Renal pelvis (tissue), 12 donors: ENCODE measurements around the gene MRPS30. TPM values are rescaled to one million over a fixed set of nuclear protein-coding genes. Genes with fewer than 3 reads are reported as not detected.
"Not testable (repeated sequence)": the region's sequence is repeated elsewhere in the genome, so short reads cannot be mapped to it uniquely, and the experiment has no call there.

Experiments used
- DNase-seq: peaks from one replicate; pipeline ENCODE4 v3.0.0-alpha.2; 2013
- long read RNA-seq, 16 experiments: transcript quantifications; one replicate each; lab custom pipeline, GENCODE V29; 2026
- polyA plus RNA-seq, 3 donors: library from polyadenylated mRNA; unstranded; fragments of 120-200 nt; gene quantifications; one replicate each; pipeline ENCODE4 v1.2.1, GENCODE V29; 2013; ENCODE audit not compliant: insufficient read length in 3 of 3

The MRPS30 gene
- polyA plus RNA-seq = 10 to 100 TPM; 58.5 to 65.0 (median 64.2) TPM
- long read RNA-seq, donor 1, transcript MRPS30-202 (5 exons, 1,678 nt) = major isoform, 11 of 23 reads
- long read RNA-seq, donor 1, partial matches to known transcripts = 12 of 23 reads
- long read RNA-seq, donor 1, other reads (novel, unspliced or antisense) = 0 of 23 reads
- long read RNA-seq, donor 2, transcript MRPS30-202 (5 exons, 1,678 nt) = major isoform, 15 of 15 reads
- long read RNA-seq, donor 2, partial matches to known transcripts = 0 of 15 reads
- long read RNA-seq, donor 2, other reads (novel, unspliced or antisense) = 0 of 15 reads
- long read RNA-seq, donor 3, transcript MRPS30-202 (5 exons, 1,678 nt) = major isoform, 18 of 18 reads
- long read RNA-seq, donor 3, partial matches to known transcripts = 0 of 18 reads
- long read RNA-seq, donor 3, other reads (novel, unspliced or antisense) = 0 of 18 reads
- long read RNA-seq, donor 4, transcript MRPS30-202 (5 exons, 1,678 nt) = major isoform, 13 of 13 reads
- long read RNA-seq, donor 4, partial matches to known transcripts = 0 of 13 reads
- long read RNA-seq, donor 4, other reads (novel, unspliced or antisense) = 0 of 13 reads
- long read RNA-seq, donor 5, transcript MRPS30-202 (5 exons, 1,678 nt) = major isoform, 12 of 12 reads
- long read RNA-seq, donor 5, partial matches to known transcripts = 0 of 12 reads
- long read RNA-seq, donor 5, other reads (novel, unspliced or antisense) = 0 of 12 reads
- long read RNA-seq, donor 6, transcript MRPS30-202 (5 exons, 1,678 nt) = major isoform, 16 of 16 reads
- long read RNA-seq, donor 6, partial matches to known transcripts = 0 of 16 reads
- long read RNA-seq, donor 6, other reads (novel, unspliced or antisense) = 0 of 16 reads
- long read RNA-seq, donor 7, transcript MRPS30-202 (5 exons, 1,678 nt) = major isoform, 16 of 16 reads
- long read RNA-seq, donor 7, partial matches to known transcripts = 0 of 16 reads
- long read RNA-seq, donor 7, other reads (novel, unspliced or antisense) = 0 of 16 reads
- long read RNA-seq, donor 8, transcript MRPS30-202 (5 exons, 1,678 nt) = major isoform, 8 of 8 reads
- long read RNA-seq, donor 8, partial matches to known transcripts = 0 of 8 reads
- long read RNA-seq, donor 8, other reads (novel, unspliced or antisense) = 0 of 8 reads
- long read RNA-seq, donor 9, transcript MRPS30-202 (5 exons, 1,678 nt) = major isoform, 13 of 13 reads
- long read RNA-seq, donor 9, partial matches to known transcripts = 0 of 13 reads
- long read RNA-seq, donor 9, other reads (novel, unspliced or antisense) = 0 of 13 reads
- long read RNA-seq, donor 10, transcript MRPS30-202 (5 exons, 1,678 nt) = major isoform, 14 of 14 reads
- long read RNA-seq, donor 10, partial matches to known transcripts = 0 of 14 reads
- long read RNA-seq, donor 10, other reads (novel, unspliced or antisense) = 0 of 14 reads
- long read RNA-seq, donor 11, partial matches to known transcripts = 9 of 13 reads
- long read RNA-seq, donor 11, other reads (novel, unspliced or antisense) = 0 of 13 reads
- long read RNA-seq, donor 12, transcript MRPS30-202 (5 exons, 1,678 nt) = major isoform, 20 of 20 reads
- long read RNA-seq, donor 12, partial matches to known transcripts = 0 of 20 reads
- long read RNA-seq, donor 12, other reads (novel, unspliced or antisense) = 0 of 20 reads
- long read RNA-seq, donor 13, full-length matches to known transcripts = 7 of 7 reads
- long read RNA-seq, donor 13, partial matches to known transcripts = 0 of 7 reads
- long read RNA-seq, donor 13, other reads (novel, unspliced or antisense) = 0 of 7 reads
- long read RNA-seq, donor 14, transcript MRPS30-202 (5 exons, 1,678 nt) = major isoform, 11 of 11 reads
- long read RNA-seq, donor 14, partial matches to known transcripts = 0 of 11 reads
- long read RNA-seq, donor 14, other reads (novel, unspliced or antisense) = 0 of 11 reads
- long read RNA-seq, donor 15, transcript MRPS30-202 (5 exons, 1,678 nt) = major isoform, 23 of 23 reads
- long read RNA-seq, donor 15, partial matches to known transcripts = 0 of 23 reads
- long read RNA-seq, donor 15, other reads (novel, unspliced or antisense) = 0 of 23 reads
- long read RNA-seq, donor 16, transcript MRPS30-202 (5 exons, 1,678 nt) = major isoform, 23 of 23 reads
- long read RNA-seq, donor 16, partial matches to known transcripts = 0 of 23 reads
- long read RNA-seq, donor 16, other reads (novel, unspliced or antisense) = 0 of 23 reads

DNA sequence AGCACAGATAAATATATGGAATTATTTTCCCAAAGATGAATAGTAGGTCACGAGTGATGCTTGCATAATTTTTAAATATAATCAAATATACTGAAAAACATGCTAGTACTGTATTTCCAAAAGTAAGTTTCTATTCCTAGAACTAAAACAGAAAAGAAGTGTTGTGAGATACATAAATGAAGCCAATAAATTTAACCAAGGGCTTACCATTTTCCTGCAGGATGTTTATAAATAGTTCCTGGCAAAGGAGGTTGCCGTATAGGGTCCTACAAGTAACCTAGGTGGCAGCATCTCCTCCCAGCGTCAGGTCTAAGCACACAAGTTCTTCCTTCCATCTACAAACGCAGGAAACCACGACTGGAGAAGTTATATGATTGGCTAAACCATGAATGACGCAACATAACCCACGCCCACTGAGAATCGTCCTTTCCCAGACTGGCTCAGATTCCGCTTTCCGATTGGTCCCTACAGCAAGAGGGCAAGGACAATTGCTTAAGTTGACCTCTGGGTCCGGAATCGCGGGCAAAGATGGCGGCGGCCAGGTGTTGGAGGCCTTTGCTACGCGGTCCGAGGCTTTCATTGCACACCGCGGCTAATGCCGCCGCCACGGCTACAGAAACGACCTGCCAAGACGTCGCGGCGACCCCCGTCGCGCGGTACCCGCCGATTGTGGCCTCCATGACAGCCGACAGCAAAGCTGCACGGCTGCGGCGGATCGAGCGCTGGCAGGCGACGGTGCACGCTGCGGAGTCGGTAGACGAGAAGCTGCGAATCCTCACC is at the start of gene MRPS30:
MRPS30 (plus strand) TSS at position 513 of the 780 bp plus-strand sequence; CDS start at position 529, 16 bp downstream.
- peak; percentile 99 for DNase-seq

DNA sequence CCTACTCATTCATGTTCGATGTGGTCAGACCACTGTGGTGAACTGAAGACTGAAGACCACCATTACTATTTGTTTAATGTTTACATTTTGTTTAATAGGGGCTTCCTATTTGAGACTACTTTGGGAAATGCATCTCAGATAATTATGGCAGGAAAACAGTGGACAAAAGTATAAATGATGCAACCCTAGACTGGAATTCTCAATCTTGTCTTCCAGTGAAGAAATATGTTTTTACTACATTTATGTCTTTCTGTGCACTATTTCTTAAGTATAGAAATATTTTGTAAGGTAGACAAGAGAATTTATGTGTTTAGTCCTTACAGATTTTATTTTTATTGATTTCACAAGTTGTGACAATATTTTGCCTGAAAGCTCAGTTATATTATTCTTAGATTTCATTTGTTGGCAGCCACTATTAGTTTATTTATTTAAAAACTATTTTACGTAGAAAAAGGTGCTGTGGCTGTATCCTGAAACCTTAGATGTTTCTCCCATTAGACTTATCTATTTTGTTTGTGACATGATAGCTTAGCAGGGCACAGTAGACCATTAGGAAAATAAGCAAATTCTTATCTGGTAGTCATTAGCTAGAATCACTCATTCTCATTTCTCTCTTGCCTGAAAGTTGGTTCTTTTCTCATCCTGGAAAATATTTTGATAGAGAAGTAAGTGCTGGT is 39.4 kb upstream of the MRPS30 start:
- no peak for DNase-seq

DNA sequence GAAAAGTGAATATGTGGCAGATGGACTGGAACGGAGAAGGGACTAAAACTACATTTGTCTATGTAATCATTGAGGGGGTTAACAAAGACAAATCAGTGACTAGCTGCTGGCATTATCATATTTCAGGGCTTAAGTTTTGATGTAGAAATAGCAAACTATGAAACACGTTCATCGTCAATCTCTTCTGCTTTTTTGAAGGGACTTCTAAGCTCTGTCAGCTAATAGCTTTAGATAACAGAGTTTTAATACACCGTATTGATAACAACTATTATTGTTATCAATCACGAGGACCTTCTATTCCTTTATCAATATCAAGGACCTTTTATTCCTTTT is 38.9 kb upstream of the MRPS30 start:
- no peak for DNase-seq

DNA sequence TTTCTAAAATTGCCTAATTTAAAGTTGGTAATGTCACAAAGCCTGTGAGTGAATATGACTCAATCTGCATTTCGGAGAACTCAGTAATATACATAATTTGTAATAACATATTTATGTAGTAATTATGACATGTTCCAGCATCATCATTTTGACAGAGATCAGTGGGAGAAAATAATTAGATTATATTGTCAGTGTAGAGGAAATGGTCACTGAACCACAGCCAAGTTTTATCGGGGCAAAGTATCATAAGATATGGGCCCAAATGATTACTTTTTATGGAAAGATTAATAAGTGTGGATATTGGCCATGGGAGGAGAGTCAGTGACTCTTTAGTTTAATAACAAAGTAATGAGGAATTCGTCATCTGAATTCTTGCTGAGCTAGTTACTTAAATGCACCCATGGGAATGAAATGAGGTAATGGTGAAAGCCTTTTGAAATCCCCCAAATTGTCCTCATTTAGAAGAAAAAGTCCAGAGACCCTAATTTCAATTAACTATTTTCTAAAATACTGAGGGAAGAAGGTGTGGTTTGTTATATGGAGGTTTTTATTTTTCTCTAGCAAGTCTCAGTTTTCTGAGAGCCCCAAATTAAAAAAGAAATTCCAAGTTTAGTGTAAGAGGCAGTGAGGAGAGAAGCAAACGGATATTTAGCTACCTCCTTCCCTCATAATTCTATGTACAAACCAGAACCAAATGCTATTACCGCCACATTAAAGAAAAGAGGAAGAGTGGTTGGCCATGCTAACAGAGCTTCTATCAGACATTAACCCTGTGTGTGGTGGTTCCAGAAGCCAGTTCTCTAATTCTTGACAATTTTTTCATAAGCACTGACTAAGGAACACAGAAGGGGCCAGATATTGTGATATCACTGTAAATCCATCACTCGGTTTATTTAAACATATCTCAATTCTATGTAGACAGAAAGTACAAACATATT is 37.7 kb upstream of the MRPS30 start:
- DNase-seq = no peak

DNA sequence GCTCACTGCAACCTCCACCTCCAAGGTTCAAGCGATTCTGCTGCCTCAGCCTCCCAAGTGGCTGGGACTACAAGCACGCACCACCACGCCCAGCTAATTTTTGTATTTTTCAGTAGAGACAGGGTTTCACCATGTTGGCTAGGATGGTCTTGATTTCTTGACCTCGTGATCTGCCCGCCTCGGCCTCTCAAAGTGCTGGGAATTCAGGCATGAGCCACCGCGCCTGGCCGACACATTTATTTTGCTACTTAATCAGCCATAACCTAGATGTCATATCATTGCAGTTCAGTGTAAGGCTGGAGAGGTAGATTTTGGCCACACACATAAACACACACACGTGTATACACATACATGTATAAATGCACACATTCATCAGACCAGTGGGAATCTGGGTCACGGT is 36.4 kb upstream of the MRPS30 start:
- not testable (repeated sequence) for DNase-seq

DNA sequence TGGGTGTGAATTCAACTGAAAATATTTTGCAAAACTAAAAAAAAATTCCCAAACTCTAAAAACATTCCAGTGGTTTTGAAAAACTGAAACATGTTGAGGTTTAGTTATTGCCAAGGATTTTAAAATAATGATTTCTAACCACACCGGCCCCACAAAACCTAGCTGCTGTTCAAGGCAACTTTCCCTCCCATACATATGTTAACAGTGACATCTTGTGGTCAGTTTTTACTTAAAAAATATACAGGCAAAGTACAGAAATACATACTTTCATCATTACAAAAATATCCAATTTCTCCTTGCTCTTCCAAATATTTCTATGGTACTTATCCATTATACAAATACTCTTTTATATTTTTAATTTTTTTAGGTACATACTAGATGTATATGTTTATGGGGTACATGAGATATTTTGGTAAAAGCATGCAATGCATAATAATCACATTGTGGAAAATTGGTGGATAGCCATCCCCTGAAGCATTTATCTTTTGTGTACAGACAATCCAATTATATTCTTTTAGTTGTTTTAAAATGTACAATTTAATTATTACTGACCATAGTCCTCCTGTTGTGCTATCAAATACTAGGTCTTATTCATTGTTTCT is 34.4 kb upstream of the MRPS30 start:
- peak; percentile 56 for DNase-seq

DNA sequence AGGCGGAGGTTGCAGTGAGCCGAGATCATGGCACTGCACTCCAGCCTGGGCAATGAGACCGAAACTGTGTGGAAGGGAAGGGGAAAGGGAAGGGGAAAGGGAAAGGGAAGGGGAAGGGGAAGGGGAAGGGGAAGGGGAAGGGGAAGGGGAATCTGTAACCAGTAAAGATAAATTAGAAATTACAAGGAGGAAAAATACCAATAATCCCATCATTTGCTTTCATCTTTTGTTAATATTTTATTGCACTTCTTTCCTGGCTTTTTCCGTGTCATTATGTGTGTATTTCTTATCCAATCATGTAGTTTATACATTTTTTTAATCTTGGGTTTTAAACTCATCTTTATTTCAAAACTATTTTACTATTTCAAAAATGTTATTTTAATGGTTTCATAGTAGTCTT is 29.6 kb upstream of the MRPS30 start:
- no peak for DNase-seq

DNA sequence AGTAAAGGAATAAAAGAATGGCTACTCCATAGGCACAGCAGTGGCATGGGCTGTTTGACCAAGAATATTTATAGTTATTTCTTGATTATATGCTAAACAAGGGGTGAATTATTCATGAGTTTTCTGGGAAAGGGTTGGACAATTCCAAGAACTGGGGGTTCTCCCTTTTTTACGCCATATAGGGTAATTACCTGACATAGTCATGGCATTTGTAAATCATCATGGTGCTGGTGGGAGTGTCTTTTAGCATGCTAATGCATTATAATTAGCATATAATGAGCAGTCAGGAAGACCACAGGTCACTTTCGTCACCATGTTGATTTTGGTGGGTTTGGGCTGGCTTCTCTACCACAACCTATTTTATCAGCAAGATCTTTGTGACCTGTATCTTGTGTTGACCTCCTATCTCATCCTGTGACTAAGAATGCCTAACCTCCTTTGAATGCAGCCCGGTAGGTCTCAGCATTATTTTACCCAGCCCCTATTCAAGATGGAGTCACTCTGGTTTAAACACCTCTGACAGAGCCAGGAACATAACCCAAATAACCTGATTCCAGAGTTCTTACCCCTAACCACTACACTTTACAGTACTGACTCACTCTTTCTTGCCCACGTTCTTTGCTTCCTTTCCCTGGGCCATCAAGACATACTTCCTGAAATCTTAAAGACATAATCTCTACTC is 25.0 kb upstream of the MRPS30 start:
- no peak for DNase-seq

DNA sequence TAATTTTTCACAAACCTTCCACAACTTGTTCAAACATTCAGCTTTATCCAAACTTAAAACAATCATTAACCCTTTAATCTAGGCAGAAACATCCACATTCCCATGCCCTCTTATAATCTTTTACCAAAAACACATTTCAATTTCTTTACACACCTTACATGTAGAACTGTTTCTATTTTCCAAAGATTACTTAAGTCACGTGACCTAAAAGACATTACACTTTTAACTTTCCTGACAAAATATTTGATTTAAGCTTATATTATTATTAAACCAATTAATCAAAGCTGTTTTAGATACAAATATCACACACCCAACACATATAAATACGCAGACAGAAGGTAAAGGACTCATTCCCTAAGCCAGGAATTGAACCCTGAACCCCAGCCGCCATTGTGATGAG is 21.0 kb upstream of the MRPS30 start:
- no peak for DNase-seq

DNA sequence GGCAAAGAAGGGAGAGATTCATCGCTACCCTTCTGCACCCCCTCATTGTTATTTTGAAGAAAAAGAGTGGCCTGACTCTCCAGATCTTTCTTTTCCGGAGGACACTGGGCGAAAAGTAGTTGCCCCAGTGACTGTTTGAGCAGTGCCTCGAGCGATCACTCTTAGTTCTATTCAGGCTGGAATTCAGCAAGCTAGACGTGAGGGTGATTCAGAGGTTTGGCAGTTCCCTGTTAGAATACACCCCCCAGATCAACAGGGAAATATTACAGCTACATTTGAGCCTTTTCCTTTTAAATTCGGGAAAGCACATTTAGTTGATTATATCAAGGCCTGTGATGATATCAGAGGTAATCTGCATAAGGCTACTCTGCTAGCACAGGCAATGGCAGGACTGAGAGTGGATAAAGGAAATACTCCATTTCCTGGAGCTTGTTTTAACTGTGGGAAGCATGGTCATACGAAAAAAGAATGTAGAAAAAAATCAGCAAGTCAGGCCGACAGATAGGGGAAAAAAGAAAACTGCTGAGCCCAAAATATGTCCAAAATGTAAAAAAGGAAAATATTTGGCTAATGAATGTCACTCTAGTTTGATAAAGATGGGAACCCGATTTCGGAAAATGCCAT is 19.3 kb upstream of the MRPS30 start:
- not testable (repeated sequence) for DNase-seq

DNA sequence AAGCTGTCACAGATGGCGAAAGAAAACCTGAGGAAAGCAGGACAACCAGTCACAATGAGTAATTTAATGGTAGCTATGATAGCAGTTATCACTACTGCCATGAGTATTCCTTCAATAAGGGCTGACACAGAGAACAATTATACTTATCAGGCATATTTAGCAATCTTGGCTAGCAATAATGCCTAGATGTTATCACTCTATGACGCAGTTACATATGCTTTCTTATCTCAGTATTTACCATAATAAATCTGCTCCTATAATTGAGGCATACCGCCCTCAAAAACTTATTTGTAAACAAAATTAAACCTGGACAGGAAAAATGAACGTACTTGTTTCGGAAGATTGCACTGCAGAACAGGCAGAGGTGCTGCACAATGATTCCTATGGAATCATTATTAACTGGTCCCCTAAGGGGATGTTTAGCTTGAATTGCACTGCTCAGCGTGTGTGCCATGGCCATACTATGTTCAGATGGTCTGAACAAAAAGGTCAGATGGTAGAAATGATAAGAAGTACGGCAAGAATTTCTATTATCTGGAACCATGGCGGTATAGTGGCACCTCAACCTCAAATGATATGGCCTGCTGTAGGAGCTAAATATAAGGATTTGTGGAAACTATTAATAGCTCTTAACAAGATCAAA is 16.6 kb upstream of the MRPS30 start:
- not testable (repeated sequence) for DNase-seq

DNA sequence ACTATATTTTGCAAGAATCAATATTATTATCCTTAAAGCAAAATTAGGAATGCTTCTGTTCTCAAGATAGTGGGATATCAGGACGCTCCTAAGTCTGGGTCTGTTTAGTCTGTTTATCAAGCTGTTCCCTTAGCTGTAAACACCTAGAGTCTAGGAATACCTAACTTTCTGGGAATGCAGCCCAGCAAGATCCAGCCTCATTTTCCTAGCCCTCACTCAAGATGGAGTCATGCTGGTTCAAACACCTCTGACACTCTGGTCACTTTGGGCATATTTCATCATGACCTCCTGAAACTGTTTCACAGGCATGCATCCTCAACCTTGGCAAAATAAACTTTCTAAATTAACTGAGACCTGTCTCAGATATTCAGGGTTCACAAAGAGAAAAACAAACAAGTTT is 14.4 kb upstream of the MRPS30 start:
- DNase-seq = no peak

DNA sequence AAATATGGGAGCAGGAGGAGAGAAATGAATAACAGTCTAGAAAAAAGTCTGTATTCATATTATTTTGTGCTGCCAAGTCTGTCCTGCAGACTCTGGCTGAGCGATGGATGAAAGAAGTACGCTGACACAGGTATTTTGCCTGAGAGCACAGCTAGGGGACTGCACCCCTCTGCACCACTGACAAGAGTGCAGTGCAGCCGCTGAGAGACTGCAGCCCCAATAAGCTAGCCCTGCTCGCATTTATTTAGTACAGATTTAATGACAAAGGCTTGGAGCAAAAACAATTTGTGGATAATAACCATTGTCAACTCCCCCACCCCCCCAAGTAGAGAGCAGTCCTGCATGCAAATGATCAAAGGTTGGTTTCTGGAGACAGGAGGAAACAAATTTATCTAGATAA is 13.3 kb upstream of the MRPS30 start:
- no peak for DNase-seq

DNA sequence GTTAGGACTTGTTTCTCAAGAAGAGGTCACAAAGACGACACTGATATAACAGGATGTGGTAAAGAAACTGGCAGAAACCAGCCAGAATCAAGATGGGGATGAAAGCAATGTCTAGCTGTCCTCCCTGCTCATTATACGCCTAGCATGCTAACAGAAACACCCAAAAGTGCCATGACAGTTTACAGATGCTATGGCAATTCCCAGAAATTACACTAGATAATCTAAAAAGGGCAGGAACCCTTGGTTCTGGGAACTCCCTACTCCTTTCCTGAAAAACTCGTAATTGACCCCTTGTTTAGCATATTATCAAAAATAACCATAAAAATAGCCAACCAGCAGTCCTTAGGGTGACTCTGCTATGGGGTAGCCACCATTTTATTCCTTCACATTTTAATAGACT is 10.9 kb upstream of the MRPS30 start:
- no peak for DNase-seq

DNA sequence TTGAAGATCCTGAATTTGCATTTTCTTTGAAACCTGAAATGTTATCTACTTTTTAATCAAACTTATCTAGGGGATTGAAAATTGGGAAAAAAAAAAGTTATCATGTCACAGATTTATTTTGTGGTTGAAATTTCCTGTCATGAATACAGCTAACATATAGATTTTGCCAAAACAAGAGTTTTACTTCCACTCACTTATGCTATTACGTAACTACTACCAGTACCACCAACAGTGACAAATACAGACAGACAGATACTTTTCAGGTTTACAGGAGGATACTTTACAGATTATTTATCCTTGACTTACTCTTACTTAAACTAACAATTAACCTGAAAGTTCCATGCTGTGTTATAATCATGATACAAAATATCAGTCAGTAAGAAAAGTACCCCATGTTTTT is 6.8 kb upstream of the MRPS30 start:
- no peak for DNase-seq
